Umbilical cord (tissue), 2 donors: ENCODE data around the gene PRSS1. TPM values are rescaled to one million over a fixed set of nuclear protein-coding genes. Genes with fewer than 3 reads are reported as not detected.

ENCODE experiments used
- DNase-seq: peaks from one replicate; pipeline ENCODE4 v3.0.0-alpha.2; 2015; ENCODE audit warnings: low spot score
- total RNA-seq: library from RNA; depleted of rRNA; stranded (reverse); fragments of >200 nt; gene quantifications from one replicate; pipeline ENCODE4 v1.2.3, GENCODE V29; 2014; ENCODE audit warnings: low replicate concordance; ENCODE audit not compliant: insufficient read depth

The PRSS1 gene
- total RNA-seq, 1 donor from 2014 or later, result 2.4 TPM

GRCh38 chr7:142792593-142792992, 43.3 kb downstream of the PRSS1 start:
- no peak for DNase-seq

GRCh38 chr7:142793156-142793555, 43.9 kb downstream of the PRSS1 start:
- no peak for DNase-seq

GRCh38 chr7:142795339-142795863, 46.1 kb downstream of the PRSS1 start:
- no peak for DNase-seq

GRCh38 chr7:142796001-142796500, 46.8 kb downstream of the PRSS1 start:
- no peak for DNase-seq

GRCh38 chr7:142796501-142797390, 47.5 kb downstream of the PRSS1 start:
- no peak for DNase-seq

GRCh38 chr7:142797391-142798377, 48.4 kb downstream of the PRSS1 start:
- DNase-seq, result no peak

GRCh38 chr7:142798451-142799436, 49.5 kb downstream of the PRSS1 start:
- no peak for DNase-seq

GRCh38 chr7:142799437-142799835, 50.2 kb downstream of the PRSS1 start:
- DNase-seq, result no peak

- DNase-seq, result no peak
These were observed 50.8 kb downstream of the PRSS1 start for GRCh38 chr7:142800088-142800487.

GRCh38 chr7:142800699-142801260, 51.5 kb downstream of the PRSS1 start:
- no peak for DNase-seq

- no peak for DNase-seq
These were observed 52.5 kb downstream of the PRSS1 start for GRCh38 chr7:142801601-142802295.

GRCh38 chr7:142802301-142802700, 53.0 kb downstream of the PRSS1 start:
- DNase-seq, result no peak

Other genes with a start within 250 kb of the PRSS1 start
- gene PRSS2, start 21.5 kb downstream of the PRSS1 start, total RNA-seq, result not detected
- gene EPHB6, start 105.6 kb downstream of the PRSS1 start, total RNA-seq, result 4.3 TPM
- 2.6 TPM for gene TRPV6, start 136.3 kb downstream of the PRSS1 start, total RNA-seq
- gene TRPV5, start 184.3 kb downstream of the PRSS1 start, total RNA-seq, result 2.9 TPM
- not detected for gene LLCFC1, start 190.0 kb downstream of the PRSS1 start, total RNA-seq
- gene KEL, start 212.9 kb downstream of the PRSS1 start, total RNA-seq, result not detected